Right kidney (tissue), 1 donor: ENCODE results near the gene HEXIM2.

Experiments
- DNase-seq: peaks from one replicate; pipeline ENCODE4 v3.0.0-alpha.2; 2016

HEXIM2 gene

DNA sequence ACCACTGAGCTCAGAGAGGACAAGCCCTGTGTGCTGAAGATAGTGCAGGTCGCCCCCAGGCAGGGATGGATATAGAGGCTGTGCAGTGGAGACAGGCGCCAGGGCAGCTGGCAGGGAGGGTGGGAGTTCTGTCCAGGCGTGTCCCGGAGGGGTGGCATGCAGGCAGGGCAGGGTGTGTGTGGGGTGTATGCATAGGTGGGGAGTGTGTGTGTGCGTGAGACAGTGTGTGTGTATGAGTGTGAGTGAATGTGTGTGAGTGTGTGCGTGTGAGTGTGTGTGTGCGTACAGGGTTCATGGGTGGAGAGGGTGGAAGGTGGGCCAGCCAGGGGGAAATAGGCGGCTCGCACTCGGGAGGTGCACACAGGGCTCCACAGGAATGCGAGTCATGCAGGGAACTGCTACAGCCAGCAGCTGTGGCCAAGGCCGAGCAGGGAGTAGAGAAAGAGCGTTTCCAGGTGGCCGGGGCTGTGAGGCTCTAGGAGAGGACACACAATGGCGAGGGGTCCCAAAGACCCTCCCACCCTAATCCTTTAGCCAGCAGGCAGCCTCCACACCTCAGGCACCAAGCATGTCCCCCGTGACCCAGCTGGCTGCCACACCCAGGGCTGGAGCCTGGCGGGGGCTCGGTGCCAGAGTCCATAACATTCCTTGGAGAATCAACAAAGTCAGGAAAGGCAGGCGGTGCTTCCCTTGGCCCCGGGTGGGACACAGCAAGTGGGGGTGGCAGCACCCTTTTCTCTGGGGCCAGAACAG, 34.0 kb upstream of the HEXIM2 start:
- no peak for DNase-seq

DNA sequence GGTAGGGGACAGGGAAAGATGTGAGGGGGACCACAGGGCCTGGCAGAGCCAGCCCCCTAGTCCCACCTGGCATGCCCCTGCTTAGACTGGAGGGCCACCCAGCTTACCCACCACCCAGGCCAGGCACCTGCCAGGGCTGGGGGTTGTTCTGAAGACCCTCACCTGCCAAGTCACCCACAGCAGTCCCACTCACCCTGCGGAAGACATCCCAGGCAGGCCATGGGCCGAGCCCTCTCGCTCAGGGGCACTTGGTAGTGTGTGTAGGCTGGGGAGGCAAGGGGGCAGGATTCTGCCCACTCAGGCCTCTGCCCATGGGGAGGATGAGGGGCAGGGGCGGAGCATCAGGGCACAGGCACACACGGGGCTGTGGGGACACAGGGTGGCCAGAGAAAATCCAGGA, 33.3 kb upstream of the HEXIM2 start:
- DNase-seq: no peak

DNA sequence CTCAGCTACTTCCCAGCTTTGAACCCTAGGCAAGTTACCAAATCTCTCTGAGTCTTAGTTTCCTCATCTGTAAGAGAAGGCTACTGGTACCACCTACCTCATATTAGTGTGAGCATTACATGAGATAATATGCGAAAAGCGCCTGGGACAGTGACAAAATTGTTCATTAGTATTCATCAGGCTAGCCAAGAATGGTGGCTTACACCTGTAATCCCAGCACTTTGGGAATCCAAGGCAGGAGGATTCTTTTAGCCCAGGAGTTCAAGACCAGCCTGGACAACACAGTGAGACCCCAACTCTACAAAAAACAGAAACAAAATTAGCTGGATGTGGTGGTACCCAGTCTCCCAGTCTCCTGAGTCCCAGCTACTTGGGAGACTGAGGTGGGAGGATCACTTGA, 32.7 kb upstream of the HEXIM2 start:
- DNase-seq: no peak

DNA sequence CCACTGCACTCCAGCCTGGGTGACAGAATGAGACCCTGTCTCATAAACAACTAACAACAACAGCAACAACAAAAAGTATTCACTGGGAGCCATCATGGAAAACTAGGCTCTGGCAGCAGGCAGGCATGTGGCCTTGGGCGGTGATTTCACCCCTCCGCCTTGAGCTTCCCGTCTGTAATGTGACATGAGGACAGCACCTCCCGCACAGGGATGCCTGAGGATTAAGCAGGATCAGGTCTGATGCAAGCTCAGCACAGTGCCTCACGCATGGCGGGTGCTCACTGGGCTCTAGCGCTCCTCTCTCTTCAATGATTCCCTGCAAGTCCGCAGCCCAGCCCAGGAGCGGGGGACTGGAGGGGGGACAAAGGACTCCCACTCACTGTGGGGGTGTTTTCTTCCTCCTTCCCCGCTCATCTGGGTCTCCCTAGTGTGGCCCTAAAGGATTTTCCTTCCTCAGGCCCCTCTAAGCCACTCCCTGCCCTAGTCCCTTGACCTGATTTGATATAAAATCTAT, 32.2 kb upstream of the HEXIM2 start:
- no peak for DNase-seq

DNA sequence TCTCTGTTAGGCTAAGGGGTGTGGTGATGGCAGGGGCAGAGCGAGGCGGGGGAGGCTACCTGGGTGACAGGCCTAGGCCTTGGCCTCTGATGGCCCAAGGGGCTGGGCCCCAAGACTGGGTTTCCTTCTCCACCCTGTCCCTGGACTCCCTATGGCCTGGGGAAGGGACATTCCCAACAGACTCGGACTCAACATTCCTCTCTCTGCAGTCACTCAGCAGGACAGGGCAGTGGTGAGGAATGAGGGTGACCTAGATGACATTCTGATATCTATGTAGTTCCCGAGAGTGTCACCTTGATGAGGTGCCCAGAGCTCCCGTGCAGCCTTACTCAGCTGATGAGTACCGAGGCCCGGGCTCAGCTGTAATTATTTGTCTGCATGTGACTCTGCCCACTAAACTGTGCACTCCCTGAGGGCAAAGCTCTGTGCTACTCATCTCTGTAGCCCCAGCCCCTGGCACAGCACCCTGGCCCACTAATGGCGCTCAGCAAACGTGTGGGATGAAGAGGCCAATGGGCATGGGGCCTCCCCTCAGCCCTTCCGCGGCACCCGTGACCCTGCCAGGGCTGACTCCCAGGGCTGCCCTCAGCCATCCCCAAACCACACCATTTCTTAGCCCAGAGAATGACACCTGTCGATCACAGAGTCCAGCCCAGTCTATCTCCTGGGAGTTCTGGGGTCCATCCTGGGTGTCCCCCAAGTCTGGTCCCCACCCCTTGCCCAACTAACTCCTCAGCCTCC, 31.6 kb upstream of the HEXIM2 start:
- DNase-seq: no peak

DNA sequence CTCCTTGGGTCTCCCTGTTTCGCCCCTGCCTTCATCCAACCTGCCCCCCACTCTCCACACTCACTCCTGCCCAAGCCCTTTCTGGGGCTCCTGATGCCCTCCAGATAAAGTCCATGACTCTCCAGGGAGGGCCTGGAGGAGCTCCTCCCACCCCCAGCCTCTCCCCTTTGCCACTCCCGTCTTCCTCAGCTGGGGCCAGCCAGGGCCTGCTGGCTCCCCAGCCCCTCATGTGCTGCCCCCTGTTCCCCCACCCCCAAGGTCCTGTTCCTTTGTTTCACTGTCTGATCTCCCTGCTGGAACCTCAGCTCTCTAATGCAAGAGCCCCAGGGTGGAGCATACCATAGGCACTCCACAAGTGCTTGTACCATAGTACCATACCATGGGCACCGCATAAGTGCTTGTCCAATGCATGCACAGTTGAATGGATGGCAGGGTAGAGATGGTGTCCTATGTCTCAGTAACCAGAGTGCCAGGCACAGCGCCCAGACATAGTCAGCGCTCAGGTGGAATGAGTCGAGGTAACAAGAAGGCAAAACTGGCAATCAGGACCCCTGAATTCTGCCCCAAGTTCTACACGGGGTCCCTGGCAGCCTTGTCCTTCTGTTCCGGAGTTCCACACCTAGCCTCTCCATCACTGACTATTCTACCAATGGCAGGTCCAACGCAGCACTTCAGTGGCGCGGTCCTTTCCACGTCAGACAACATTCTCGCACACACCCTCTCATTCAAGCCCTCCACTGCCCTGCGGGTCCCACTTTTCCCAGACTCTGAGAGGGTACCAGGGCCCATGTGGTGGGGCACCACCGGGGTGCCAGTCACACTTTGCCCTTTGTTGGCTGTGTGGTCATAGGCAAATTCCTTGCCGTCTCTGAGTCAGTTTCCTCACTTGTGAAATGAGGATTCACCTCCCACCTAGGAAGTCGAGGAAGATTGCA, 30.7 kb upstream of the HEXIM2 start:
- DNase-seq: no peak

DNA sequence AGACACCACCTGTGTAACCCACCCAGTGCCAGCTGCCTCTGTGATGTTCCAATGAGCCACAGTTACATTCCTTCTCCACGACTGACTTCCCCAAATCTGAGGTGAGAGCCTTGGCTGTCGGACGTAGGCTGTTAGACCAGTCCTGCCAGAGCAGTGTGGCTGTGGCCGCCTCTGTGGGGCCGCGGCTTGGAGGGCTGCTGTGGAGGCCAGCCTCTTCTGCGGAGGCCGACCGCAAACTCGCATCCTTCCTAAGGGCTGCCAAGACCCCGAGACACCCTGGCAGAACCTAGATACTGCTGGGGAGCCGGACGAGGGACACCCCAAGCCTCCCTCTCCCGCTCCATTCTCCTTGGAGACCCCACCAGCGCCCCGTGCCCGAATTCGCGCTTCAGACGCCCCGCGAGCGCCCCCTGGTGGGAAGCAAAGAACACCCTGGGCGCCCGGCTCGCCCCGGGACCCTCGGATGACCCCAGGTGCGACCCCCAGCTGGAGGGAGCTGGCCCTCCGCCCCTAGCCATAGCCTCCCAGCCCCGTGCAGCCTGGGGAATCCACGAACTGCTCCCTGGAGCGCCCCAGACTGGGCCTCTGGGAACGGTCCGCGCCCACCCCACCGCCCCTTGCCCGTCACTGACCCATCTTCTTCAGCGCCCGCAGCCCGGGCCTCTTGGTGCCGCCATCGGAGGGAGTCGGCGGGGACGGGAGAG, 29.9 kb upstream of the HEXIM2 start:
- DNase-seq: peak; percentile 78

DNA sequence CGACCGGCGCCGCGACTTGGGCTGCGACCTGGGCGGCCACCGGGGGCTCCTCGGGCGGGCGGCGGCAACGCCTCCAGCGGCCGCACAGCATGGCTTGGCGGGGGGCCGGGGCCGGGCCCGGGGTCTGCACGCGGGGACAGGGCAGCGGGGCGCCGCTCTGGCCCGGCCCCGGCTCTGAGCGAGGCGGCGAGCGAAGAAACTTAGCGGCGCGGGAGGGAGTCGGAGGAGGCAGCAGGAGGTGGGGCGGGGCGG, 29.4 kb upstream of the HEXIM2 start, which contains the start of gene PLCD3:
Gene PLCD3 (minus strand): TSS at position 196 of the 252 bp plus-strand sequence. CDS start 105 bp downstream, at position 91.
- DNase-seq: no peak

DNA sequence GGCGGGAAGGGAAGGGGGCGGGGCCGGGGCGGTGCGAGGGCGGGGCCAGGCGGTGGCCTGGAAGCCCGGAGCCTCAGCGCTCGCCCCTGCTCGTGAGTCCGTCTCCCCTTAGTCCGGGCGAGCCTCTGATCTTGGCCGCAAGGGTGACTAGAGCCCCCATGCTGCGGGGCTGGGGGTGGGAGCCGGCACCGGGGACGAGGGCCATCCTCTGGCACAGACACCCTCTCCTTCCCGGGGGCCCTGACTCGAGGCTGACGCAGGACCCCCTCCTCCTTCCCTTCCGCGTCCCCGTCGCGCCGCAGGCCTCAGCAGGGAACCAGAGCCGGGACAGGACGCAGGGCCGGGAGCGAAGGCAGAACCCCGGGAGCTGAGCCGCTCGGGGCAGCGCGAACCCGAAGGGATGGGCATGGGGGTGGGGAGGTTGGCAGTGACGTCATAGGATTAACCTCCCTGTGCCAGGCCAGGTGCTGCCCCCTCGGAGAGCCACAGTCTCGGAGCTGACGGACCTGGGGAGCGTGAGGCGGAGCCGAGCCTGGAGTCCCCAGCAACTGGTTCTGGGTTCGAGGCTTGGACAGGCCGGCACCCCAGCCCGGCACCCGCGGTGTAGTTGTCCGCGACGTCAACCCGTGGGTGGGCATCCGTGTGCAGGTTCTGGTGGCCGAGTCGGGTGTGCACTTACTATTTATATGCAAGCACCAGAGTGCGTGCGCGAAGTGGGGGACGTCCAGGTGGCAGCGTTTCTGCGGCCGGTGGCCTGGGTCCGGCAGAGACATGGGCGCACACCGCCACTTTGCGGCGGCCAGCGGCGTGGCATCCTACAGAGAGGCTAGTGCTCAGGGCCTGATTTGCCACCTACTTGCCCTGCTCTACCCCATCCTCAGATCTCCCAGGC, 28.9 kb upstream of the HEXIM2 start:
- DNase-seq: peak; percentile 93

DNA sequence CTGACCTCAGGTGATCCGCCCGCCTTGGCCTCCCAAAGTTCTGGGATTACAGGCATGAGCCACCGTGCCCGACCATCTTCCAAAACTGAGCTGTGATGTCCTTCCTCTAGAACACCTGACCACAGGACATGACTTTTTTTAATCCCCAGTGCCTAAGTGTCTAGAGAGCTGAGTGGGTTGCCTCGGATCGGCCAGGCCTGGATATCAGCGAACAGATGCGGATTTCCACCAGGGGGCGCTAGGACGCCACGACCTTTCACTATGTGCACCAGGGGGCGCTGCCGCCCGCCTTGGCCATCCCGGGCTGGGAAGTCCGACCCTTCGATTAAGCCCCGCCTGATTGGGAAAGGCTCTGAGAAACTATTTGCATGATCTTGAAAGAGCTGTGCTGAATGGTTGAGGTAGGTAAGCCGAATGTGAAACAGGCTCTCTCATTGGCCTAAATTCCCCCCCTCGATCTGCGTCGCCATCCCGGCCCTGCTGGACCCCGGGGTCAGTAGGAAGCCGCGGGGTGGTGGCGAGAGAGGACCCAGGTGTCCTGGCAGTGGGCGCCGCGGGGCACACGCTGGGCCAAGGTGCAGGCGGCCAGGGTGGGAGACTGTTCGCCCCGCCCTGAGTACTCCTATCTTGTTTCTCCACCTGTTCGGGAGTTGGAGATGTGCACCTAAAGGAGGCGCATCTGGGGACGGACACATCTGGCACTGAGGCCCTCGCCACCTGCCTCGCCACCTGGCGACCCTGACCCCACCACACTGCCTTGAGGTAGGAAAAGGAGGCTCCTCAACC, 26.3 kb upstream of the HEXIM2 start, which contains the start of gene ACBD4:
Gene ACBD4 (plus strand): TSS at position 496 of the 786 bp plus-strand sequence. CDS start 458 bp downstream, outside the sequence.
- DNase-seq: peak; percentile 91

DNA sequence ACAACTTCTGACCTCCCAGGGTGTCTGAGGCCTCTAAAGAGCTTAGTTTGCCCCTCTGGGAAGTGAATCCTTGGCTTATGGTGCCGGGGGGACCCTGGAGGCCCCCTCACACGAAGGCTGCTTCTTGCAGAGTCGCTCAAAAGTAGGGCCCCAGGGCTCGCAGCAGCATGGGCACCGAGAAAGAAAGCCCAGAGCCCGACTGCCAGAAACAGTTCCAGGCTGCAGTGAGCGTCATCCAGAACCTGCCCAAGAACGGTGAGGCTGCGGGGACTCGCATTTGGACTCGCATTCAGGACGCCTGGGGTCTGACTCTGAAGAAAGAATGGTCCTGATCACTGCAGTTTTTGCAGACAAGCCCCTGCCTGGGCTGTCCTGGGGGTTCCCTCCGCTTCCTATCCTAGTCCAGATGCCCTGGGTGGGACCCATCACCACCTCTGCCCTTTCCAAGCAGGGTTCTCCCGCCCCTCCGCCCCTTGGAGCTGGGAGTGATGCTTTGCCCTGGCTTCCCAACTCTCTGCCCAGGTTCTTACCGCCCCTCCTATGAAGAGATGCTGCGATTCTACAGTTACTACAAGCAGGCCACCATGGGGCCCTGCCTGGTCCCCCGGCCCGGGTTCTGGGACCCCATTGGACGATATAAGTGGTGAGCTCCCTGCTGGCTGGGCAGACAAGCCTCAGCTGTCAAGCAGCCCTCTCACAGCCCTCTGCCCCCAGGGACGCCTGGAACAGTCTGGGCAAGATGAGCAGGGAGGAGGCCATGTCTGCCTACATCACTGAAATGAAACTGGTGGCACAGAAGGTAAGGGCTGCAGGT, 25.5 kb upstream of the HEXIM2 start:
- DNase-seq: no peak

DNA sequence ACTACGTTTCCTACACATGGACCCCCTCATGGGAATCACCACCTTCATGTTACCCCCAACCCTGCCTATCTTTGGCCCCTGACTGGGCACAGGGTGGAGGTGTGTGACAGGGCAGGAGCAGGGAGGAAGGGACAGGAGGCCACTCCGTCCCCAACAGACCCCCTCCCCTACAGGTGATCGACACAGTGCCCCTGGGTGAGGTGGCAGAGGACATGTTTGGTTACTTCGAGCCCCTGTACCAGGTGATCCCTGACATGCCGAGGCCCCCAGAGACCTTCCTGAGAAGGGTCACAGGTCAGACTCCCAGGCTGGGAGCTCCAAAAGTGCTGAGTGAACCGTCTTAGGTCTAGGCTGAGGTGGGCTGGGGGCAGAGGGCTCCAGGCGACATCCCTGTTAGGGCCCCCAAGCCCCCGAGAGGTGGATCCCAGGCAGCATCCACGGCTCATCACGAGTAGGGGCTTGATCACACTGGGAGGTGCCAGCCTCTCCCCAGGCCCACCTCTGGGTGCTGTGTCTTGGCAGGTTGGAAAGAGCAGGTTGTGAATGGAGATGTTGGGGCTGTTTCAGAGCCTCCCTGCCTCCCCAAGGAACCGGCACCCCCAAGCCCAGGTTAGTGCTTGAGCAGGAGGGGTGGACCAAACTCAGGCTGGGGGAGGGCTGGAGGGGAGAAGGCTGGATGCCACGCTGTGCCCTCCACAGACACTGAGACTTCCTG, 24.7 kb upstream of the HEXIM2 start:
- DNase-seq: no peak

DNA sequence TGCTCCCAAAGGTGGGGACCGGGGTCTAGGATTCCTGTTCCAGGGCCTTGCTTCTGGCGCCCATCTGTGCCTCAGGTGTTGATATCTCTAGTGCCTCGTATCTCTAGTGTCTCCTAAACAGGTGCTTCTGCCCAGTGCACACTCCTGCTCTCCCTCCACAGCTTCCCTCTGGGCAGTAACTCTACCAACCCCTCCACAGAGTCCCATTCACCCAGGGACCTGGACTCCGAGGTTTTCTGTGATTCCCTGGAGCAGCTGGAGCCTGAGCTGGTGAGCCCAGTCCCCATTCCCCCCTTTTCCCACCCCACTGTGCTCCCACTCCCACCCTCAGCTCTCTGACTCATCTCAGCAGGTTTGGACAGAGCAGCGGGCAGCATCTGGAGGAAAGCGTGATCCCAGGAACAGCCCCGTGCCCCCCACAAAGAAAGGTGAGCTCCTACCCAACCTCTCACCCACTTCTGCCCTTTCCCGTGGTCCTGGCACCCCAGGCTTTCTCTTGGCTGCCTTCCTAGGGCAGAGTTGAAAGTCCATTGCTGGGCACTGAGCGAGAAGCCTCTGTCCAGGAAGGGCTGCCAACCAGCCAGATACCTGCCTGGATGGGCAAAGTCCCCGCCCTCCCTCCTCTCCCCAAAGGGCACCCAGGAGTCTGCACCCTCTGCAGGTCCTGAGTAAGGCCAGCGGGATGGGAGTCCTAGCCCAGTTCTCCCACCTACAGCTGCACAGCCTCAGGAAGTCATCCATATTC, 23.9 kb upstream of the HEXIM2 start:
- DNase-seq: no peak

DNA sequence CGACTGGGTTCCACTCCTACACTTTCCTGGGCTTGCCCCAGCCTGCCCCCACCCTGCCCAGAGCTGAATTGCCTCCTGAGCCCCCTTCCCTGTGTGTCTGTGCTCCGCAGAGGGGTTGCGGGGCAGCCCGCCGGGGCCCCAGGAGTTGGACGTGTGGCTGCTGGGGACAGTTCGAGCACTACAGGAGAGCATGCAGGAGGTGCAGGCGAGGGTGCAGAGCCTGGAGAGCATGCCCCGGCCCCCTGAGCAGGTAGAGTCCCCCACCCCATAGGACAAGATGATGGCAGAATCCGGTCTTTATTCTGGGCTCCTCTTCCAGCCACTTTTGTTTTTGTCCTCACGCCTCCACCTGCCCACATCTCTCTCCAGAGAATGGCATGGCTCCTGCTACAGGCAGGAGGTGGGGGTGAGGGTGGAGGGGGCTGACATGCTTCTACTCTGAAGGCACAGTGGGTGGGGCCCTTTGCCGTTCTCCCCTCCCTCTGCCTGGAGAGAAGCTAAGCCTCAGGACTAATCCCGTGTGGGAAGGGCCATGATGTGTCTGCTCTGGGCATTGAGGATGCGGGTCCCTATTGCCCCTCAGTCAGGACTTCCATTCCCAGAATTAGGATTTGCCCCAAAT, 22.7 kb upstream of the HEXIM2 start:
- no peak for DNase-seq

DNA sequence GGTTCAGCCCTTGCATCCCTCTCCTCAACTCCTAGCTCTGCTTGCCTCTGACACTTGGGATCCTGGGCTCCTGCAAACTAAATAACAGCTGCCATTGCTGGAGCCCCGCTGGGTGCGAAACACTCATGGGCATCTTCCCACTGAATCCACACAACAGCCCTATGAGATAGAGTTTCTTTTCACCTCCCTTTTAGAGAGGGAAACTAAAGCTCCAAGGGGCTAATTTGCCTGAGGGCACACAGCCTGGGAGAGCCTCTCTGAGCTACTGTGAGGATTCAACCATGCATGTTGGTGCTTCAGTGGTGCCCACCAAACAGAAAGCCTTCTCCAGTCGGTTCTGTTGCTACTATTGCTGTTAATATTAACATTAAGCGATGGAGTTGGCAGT, 22.1 kb upstream of the HEXIM2 start:
- DNase-seq: no peak

DNA sequence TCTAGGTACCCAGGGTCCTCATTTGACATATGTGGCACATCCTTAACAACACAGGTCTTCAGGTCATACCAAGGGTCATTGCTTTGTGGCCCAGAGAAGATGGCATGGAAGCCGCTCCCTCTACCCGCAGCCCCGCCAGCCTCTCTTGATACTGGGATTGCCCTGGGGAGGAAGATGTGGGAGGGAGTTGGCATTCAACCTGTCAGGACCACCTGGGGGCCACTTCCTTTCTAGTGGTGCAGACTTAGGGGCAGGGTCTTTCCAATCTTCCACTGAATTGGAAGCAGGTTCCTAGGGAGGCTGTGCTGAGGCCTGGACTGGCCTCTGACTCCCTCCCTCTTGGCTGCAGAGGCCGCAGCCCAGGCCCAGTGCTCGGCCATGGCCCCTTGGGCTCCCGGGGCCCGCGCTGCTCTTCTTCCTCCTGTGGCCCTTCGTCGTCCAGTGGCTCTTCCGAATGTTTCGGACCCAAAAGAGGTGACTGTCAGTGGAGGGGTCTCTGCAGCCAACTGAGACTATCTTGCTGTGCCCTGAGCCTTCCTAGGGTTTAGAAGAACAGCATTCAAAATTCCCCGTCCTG, 18.5 kb upstream of the HEXIM2 start:
- no peak for DNase-seq

DNA sequence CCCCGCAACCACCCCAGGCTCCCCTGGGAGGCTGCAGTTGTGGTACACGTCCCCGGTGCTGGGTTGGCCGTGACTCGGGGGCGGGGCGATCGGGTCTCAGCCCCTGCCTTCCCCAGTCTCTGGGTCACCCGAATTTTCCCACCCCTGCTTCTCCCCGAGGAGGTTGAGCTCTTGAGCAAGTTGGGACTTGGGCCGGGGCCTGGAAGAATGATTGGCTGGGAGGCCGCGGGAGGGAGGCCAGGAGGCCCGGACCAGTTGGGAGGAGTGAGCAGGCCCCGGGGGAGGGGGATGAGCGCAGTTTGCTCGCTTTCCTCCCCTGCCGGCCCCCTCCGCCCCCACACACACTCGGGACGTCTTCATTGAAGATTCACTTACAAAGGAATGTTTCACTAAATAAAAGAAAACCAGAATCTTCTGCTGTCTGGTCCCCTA, 17.9 kb upstream of the HEXIM2 start:
- DNase-seq: peak; percentile 81
